Measurements from ENCODE around the gene CHTF18. TPM values are rescaled to one million over a fixed set of nuclear protein-coding genes. Genes with fewer than 3 reads are reported as not detected.
A peak's percentile ranks its signal among the peaks of the same experiment; 100 is the strongest.
"Not testable (repeated sequence)": the region's sequence is repeated elsewhere in the genome, so short reads cannot be mapped to it uniquely, and the experiment has no call there.

CHTF18 gene
- polyA plus RNA-seq, 10 donors = 9.3 to 20.5 (median 14.5) TPM

DNA sequence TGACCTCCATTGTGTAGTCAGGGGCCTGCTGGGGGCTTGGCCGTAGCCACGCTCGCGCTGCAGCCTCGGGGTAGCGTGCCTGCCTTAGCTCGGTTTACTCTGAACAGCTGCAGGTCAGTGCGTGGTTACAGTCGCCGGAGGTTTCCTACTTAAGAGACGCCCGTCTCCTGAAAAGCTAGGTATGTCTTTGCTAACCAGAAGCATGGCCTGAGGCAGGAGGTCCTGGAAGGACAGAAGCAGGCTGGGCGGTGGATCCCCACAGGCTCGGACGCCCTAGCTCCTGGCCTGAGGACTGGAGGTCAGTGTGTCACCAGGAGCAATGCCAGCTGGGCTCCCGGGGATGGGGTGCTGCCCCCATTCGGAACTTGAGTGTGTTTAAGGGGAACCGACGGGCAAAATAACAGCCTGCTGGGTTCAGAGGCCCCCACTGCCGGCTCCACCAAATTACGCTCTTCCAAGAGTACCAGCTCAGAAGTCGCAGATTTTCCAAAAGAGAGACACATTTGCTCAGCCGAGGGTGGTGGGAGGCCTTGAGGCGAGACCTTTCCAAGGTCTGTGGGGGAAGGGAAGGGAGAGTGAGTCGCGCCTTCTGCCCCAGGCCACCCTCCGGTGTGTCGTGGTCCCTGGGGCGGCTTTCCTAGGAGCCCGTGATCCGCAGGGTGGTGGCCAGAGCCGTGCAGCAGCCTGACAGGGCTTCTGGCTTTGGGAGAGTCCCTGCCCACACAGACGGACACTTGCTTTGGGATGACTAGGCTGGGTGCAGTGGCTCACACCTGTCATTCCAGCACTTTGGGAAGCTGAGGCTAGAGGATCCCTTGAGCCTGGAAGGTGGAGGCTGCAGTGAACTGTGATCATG lies 16.0 kb downstream of the CHTF18 start:
- no peak for DNase-seq

GRCh38 chr16:805474-805873 lies 17.1 kb downstream of the CHTF18 start:
- DNase-seq = no peak

- peak; percentile 89 to 97 (median 94) for DNase-seq
These were observed 19.1 kb downstream of the CHTF18 start for GRCh38 chr16:807347-808084.

DNA sequence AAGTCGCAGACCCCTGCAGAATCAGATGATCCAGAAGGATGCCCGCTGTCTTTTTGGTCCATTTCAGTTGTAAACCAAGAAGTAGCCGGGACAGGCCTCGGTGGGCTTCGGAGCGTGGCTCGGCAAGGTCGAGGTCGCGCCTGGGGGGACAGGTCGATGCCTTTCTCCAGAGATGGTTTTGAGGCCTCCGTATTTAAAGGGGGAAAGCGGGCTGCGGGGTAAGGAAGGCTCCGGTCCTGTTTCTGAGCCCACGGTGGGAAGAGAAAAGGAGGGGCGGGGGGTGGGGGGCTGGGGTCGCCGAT lies 19.6 kb downstream of the CHTF18 start:
- DNase-seq = no peak

- DNase-seq = peak; percentile 20 to 66 (median 36)
These were observed 24.9 kb downstream of the CHTF18 start for GRCh38 chr16:813204-813915.

- DNase-seq = no peak
These were observed 25.5 kb downstream of the CHTF18 start for GRCh38 chr16:813916-814412.

DNA sequence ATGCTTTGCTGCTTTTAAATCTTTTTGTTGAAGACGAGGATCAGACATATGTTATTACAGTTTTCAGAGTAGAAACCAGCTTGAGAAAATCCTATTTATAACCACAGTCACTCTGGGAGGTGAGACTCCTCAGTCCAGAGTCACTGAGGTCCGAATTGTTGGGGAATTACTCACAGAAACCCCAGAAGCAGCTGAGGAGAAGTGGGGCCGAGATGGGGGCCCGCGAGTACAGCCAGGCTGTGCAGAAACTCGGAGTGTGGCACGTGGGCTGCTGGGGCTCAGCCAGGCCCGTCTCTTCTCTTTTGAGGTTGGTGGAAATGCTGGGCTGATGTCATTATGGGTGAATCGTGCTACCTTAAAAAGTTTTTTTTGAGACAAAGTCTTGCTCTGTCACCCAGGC lies 26.6 kb downstream of the CHTF18 start:
- DNase-seq = peak in 1 of 3 donors; percentile 33

DNA sequence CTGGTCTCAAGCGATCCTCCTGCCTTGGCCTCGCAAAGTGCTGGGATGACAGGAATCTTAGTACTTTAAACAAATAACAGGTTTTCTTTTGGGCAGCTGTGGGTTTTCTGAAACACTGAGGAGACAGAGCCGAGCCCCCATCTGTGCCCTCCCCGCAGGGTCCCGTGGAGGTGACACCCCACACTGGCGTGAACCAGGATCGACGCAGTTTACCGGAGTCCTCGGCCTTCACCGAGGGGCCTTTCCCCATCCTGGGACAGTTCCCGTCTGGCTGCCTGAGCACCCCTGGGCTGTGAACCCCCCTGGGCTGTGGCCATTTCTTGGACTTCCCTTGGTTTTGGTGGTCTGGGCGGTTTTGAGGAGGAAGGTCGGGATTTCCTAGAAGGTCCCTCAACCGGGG lies 27.4 kb downstream of the CHTF18 start:
- DNase-seq = no peak

- DNase-seq = no peak
These were observed 28.8 kb downstream of the CHTF18 start for GRCh38 chr16:817001-817906.

GRCh38 chr16:818132-818531 lies 29.7 kb downstream of the CHTF18 start:
- DNase-seq = no peak

- DNase-seq = no peak
These were observed 30.2 kb downstream of the CHTF18 start for GRCh38 chr16:818592-818991.

DNA sequence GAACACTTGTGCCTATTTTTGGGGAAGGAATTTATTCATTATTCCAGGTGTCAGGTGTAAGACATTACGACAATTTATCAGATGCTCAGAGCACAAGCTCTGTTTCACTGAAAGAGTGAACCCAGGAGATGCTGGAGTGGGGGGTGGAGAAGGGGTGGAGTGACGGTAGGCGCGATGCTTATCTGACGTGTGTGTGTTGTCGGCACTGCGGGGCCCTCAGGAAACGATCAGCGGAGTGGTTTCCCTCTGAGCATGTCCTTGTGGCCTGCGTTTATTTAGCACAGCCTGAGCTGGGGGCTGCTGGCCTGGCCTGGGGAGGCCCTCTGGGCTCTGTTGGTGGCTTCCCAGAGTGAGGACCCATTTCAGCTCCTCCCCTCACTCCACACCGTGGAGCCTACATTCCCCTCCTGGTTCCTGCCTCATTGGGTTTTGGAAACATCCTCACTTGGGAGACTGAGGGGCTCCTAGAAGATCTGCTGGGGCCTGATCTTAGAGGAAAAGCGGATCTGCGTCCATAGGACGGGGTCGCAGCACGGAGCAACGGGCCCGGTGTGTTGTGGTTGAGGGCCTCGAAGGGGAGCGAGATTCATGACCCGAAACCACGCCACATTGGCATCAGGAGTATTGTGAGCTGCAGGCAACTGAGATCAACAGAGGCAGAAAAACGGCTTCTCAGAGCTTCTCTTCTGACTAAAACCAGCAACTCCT lies 31.1 kb downstream of the CHTF18 start:
- DNase-seq = no peak

DNA sequence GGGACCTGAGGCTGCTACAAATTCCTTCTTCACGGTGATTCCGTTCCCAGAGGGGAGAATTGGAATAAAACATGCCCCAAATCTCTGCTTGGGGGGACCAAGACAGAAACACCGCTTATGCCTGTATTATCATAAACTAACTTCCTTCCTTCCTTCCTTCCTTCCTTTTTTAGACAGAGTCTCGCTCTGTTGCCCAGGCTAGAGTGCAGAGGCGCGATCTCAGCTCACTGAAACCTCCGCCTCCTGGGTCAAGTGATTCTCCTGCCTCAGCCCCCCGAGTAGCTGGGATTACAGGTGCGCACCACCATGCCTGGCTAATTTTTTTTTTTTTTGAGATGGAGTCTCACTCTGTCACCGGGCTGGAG lies 31.6 kb downstream of the CHTF18 start:
- DNase-seq = not testable (repeated sequence)

DNA sequence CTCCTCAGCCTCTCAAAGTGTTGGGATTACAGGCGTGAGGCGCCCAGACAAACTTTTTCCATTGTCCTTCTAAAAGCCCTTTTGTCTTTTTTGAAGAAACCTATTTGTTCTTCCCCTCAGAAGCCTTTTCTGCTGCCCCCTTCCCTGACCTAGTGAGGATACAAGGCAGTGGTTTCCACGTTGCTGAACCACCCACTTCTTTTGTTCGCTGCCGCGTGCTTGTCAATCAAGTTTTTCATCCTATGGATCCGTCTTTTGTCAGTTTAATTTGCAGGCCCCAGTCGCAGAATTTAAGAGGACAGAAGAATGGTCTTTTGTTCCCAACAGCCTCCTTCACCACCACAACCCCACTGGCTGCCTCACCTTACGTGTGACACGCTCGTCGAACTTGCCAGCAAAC lies 32.3 kb downstream of the CHTF18 start:
- no peak for DNase-seq

DNA sequence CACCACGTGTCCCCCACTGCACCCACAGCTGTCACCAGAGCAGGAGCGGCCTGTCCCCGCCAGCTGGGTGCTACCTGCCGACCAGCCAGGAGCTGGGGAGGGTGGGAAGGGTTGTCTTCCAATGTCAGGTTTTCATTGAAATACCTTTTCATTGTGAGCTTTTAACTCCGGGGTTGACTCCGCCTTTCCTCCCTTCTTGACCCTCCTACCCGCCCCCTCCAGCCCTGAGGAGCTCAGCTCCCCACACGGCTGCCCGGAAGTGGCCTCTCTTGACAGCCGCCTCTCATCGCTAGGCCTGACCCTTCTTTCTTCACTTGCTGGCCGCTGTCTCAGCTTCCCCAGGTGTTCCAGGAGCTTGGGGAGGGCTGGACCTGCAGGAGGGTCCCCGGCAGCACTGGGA lies 33.3 kb downstream of the CHTF18 start:
- DNase-seq = no peak

- DNase-seq = no peak
These were observed 33.9 kb downstream of the CHTF18 start for GRCh38 chr16:822174-822908.

DNA sequence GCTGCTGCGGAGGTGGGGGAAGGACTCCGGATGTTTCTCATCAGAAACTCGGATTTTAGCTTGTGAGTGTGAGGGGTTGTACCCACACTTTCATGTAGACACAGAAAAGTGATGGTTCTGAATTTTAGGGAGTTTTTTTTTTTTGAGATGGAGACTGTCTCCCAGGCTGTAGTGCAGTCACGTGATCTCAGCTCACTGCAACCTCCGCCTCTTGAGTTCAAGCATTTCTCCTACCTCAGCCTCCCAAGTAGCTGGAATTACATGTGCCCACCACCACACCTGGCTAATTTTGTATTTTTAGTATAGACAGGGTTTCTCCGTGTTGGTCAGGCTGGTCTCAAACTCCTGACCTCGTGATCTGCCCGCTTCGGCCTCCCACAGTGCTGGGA lies 34.5 kb downstream of the CHTF18 start:
- no peak for DNase-seq

GRCh38 chr16:824194-824593 lies 35.8 kb downstream of the CHTF18 start:
- no peak for DNase-seq

DNA sequence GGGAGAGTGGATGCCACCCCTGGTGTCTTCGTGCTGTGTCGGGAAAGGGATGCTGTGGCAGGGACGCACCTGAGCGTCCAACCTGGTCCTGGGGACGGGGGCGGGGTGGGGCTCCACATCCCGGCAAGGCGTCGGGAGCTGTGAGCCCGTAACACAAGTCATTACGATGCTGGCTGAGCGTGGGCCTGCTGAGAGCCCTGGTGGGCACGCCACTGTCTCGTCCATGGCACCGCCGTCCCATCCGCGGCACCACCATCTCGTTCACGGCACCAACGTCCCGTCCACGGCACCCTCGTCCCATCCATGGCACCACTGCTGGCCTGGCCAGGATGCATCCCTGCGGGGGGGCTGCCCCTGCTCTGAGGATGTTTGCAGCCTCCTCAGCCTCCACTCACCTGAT lies 36.2 kb downstream of the CHTF18 start:
- no peak for DNase-seq
